ENCODE measurements around the gene TTR.

DNA sequence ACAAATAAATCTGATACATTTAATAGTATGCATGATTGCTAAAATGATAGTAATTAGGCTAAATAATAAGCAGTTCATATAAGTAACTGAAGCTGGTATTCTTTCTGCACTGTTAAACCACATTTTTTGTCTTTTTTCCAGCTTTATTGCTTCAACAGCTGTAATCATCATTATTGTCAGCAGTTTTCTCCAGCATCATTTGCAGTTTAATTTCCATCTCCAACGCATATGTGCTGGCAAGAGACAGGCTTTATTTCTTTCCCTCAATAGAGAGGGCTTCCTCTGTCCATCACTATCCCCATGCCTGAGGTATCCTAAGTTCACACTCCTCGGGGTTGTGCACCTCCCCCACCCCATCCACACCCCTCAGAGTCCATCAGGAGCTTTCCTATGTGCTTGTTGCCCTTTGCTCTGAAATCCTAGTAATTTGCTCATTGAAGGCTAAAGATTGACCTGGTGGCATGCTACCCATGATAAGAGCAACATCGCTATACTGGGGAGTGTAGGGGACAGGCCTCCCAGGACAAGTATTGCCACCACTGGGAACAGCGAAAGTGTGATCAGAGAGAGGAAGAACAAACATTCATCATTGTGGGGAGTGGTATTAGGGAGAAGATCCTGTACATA is 55.6 kb downstream of the TTR start:
- TF ChIP-seq POLR2A (IDR thresholded peaks at IDR 0.05; ENCODE audit: low read depth, low read length) (no peak), SMC3 (IDR thresholded peaks at IDR 0.05; ENCODE audit: low read depth, low read length) (no peak), MXI1 (IDR thresholded peaks at IDR 0.05; ENCODE audit: borderline replicate concordance, low read depth, low read length) (no peak), RAD21 (IDR thresholded peaks at IDR 0.05; ENCODE audit: low read length) (no peak)
- TF ChIP-seq, protein P1, sequence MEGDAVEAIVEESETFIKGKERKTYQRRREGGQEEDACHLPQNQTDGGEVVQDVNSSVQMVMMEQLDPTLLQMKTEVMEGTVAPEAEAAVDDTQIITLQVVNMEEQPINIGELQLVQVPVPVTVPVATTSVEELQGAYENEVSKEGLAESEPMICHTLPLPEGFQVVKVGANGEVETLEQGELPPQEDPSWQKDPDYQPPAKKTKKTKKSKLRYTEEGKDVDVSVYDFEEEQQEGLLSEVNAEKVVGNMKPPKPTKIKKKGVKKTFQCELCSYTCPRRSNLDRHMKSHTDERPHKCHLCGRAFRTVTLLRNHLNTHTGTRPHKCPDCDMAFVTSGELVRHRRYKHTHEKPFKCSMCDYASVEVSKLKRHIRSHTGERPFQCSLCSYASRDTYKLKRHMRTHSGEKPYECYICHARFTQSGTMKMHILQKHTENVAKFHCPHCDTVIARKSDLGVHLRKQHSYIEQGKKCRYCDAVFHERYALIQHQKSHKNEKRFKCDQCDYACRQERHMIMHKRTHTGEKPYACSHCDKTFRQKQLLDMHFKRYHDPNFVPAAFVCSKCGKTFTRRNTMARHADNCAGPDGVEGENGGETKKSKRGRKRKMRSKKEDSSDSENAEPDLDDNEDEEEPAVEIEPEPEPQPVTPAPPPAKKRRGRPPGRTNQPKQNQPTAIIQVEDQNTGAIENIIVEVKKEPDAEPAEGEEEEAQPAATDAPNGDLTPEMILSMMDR (conservative IDR thresholded peaks at IDR 0.05; ENCODE audit: low read depth, low read length) = no peak
- TF ChIP-seq, protein P2, sequence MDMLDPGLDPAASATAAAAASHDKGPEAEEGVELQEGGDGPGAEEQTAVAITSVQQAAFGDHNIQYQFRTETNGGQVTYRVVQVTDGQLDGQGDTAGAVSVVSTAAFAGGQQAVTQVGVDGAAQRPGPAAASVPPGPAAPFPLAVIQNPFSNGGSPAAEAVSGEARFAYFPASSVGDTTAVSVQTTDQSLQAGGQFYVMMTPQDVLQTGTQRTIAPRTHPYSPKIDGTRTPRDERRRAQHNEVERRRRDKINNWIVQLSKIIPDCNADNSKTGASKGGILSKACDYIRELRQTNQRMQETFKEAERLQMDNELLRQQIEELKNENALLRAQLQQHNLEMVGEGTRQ (IDR thresholded peaks at IDR 0.05; ENCODE audit: low read depth, low read length) = no peak
